ENCODE results near the gene CROT.

Gene CROT

GRCh38 chr7:87342231-87342630 is 3.2 kb upstream of the CROT start:
- DNase-seq (ENCODE audit: low read depth, low spot score) = no peak

GRCh38 chr7:87344446-87344845 is 1.0 kb upstream of the CROT start:
- DNase-seq (ENCODE audit: low read depth, low spot score) = no peak

- no peak for DNase-seq (ENCODE audit: low read depth, low spot score)
These were observed 503 bp downstream of the CROT start for GRCh38 chr7:87345962-87346371.

- DNase-seq (ENCODE audit: low read depth, low spot score) = no peak
These were observed 1.7 kb downstream of the CROT start for GRCh38 chr7:87347207-87347606.

GRCh38 chr7:87347664-87348063 is 2.2 kb downstream of the CROT start:
- no peak for DNase-seq (ENCODE audit: low read depth, low spot score)

GRCh38 chr7:87354749-87355148 is 9.3 kb downstream of the CROT start:
- DNase-seq (ENCODE audit: low read depth, low spot score) = no peak

- no peak for DNase-seq (ENCODE audit: low read depth, low spot score)
These were observed 11.0 kb downstream of the CROT start for GRCh38 chr7:87356448-87356847.

- no peak for DNase-seq (ENCODE audit: low read depth, low spot score)
These were observed 13.9 kb downstream of the CROT start for GRCh38 chr7:87359366-87359765.

- no peak for DNase-seq (ENCODE audit: low read depth, low spot score)
These were observed 15.9 kb downstream of the CROT start for GRCh38 chr7:87361320-87361719.

GRCh38 chr7:87363342-87363741 is 17.9 kb downstream of the CROT start:
- no peak for DNase-seq (ENCODE audit: low read depth, low spot score)

GRCh38 chr7:87364246-87364645 is 18.8 kb downstream of the CROT start:
- DNase-seq (ENCODE audit: low read depth, low spot score) = no peak

GRCh38 chr7:87369216-87369615 is 23.8 kb downstream of the CROT start:
- no peak for DNase-seq (ENCODE audit: low read depth, low spot score)

- DNase-seq (ENCODE audit: low read depth, low spot score) = no peak
These were observed 25.3 kb downstream of the CROT start for GRCh38 chr7:87370660-87371180.

- DNase-seq (ENCODE audit: low read depth, low spot score) = no peak
These were observed 30.4 kb downstream of the CROT start for GRCh38 chr7:87375662-87376435.

- no peak for DNase-seq (ENCODE audit: low read depth, low spot score)
These were observed 35.4 kb downstream of the CROT start for GRCh38 chr7:87380905-87381304.

- no peak for DNase-seq (ENCODE audit: low read depth, low spot score)
These were observed 45.7 kb downstream of the CROT start for GRCh38 chr7:87391020-87391701.

- no peak for DNase-seq (ENCODE audit: low read depth, low spot score)
These were observed 50.1 kb downstream of the CROT start for GRCh38 chr7:87395442-87396020.

GRCh38 chr7:87398446-87398845 is 53.0 kb downstream of the CROT start:
- no peak for DNase-seq (ENCODE audit: low read depth, low spot score)

GRCh38 chr7:87404674-87405073 is 59.2 kb downstream of the CROT start:
- no peak for DNase-seq (ENCODE audit: low read depth, low spot score)

- DNase-seq (ENCODE audit: low read depth, low spot score) = no peak
These were observed 65.7 kb downstream of the CROT start for GRCh38 chr7:87411186-87411585.

GRCh38 chr7:87413029-87413428 is 67.6 kb downstream of the CROT start:
- no peak for DNase-seq (ENCODE audit: low read depth, low spot score)

- DNase-seq (ENCODE audit: low read depth, low spot score) = peak; percentile 30
These were observed 68.7 kb downstream of the CROT start for GRCh38 chr7:87413951-87414793.

Data from ELF-1 (cell line).